DOHH2 (cell line): ENCODE data around the gene PDE4A.

Source experiments
- H3F3A ChIP-seq: fragments of 200-600 bp; sonication (generic), shearing (Covaris generic); 2 replicates; pipeline ENCODE4 v1.6.0; 2016; ENCODE audit warnings: antibody characterized with exemption, mild to moderate bottlenecking; ENCODE audit not compliant: control insufficient read depth, insufficient read depth
- H3K27ac ChIP-seq: fragments of 200-600 bp; sonication (generic); 2 replicates; pipeline ENCODE4 v1.5.1; 2014; ENCODE audit warnings: low read depth, mild to moderate bottlenecking, low read length, moderate library complexity
- H3K27me3 ChIP-seq: fragments of 200-600 bp; sonication (generic); 2 replicates; pipeline ENCODE4 v1.6.1; 2014; ENCODE audit warnings: mild to moderate bottlenecking, low read length, mixed read lengths; ENCODE audit not compliant: control insufficient read depth
- H3K36me3 ChIP-seq: fragments of 200-600 bp; sonication (generic); 2 replicates; pipeline ENCODE4 v1.6.1; 2014; ENCODE audit warnings: mild to moderate bottlenecking, low read length, moderate library complexity, mixed read lengths; ENCODE audit not compliant: control insufficient read depth
- H3K4me1 ChIP-seq: fragments of 200-600 bp; sonication (generic); 2 replicates; pipeline ENCODE4 v1.6.1; 2014; ENCODE audit warnings: mild to moderate bottlenecking, low read length, mixed read lengths; ENCODE audit not compliant: control insufficient read depth
- H3K4me2 ChIP-seq: fragments of 200-600 bp; sonication (generic); 2 replicates; pipeline ENCODE4 v1.6.0; 2014; ENCODE audit warnings: mild to moderate bottlenecking, low read length, moderate library complexity
- H3K4me3 ChIP-seq: fragments of 200-600 bp; sonication (generic); 2 replicates; pipeline ENCODE4 v1.5.1; 2014; ENCODE audit warnings: mild to moderate bottlenecking, low read length, mixed read lengths
- H3K79me2 ChIP-seq: fragments of 200-600 bp; sonication (generic); 2 replicates; pipeline ENCODE4 v1.6.1; 2014; ENCODE audit warnings: mild to moderate bottlenecking, low read length, mixed read lengths; ENCODE audit not compliant: control insufficient read depth
- H3K9me2 ChIP-seq: fragments of 200-600 bp; sonication (generic); replicated peaks from 2 replicates; pipeline ENCODE4 v1.6.1; 2014; ENCODE audit warnings: mild to moderate bottlenecking, low read length, mixed read lengths; ENCODE audit not compliant: control insufficient read depth
- H3K9me3 ChIP-seq: fragments of 200-600 bp; sonication (generic); 2 replicates; pipeline ENCODE4 v1.6.1; 2014; ENCODE audit warnings: antibody characterized with exemption, low read length, mixed read lengths; ENCODE audit not compliant: control insufficient read depth, insufficient read depth
- H4K20me1 ChIP-seq: fragments of 200-600 bp; sonication (generic); 2 replicates; pipeline ENCODE4 v1.6.0; 2014; ENCODE audit warnings: low read depth, mild to moderate bottlenecking, antibody characterized with exemption, low read length, moderate library complexity; ENCODE audit not compliant: control insufficient read depth, insufficient read depth
- CTCF ChIP-seq: fragments of 200-600 bp; sonication (generic); IDR thresholded peaks from one replicate; pipeline ENCODE4 v1.5.1; 2014; ENCODE audit warnings: antibody characterized with exemption, mild to moderate bottlenecking, low read depth, low read length; ENCODE audit not compliant: poor library complexity, severe bottlenecking
- EZH2phosphoT487 ChIP-seq: fragments of 200-600 bp; sonication (generic); IDR thresholded peaks from 2 replicates; pipeline ENCODE4 v1.6.1; 2017; ENCODE audit warnings: borderline replicate concordance, mild to moderate bottlenecking, antibody characterized with exemption, low read length, moderate library complexity, mixed read lengths

PDE4A gene

GRCh38 chr19:10450191-10450852, 30.0 kb downstream of the PDE4A start:
- no peaks in the 10 kb centered on the region; the same call in 1 of the 2 replicates for H3F3A ChIP-seq
- TF ChIP-seq EZH2phosphoT487 (no peak), CTCF (no peak)
- peaks cover 5% of the 10 kb centered on the region for H3K79me2 ChIP-seq
- no peaks in the 10 kb centered on the region for H3K27me3 ChIP-seq
- H3K36me3 ChIP-seq = peaks cover 2% of the 10 kb centered on the region; the same call in 1 of the 2 replicates
- no peak overlapping the region for H3K4me3 ChIP-seq
- H3K9me2 ChIP-seq = no peaks in the 10 kb centered on the region
- H3K27ac ChIP-seq = no peak overlapping the region
- no peaks in the 10 kb centered on the region for H3K9me3 ChIP-seq
- H3K4me2 ChIP-seq = no peak overlapping the region
- H4K20me1 ChIP-seq = no peaks in the 10 kb centered on the region
- peaks cover 16% of the 10 kb centered on the region for H3K4me1 ChIP-seq

- TF ChIP-seq EZH2phosphoT487 = no peak
- TF ChIP-seq CTCF = no peak
- H3K9me3 ChIP-seq = no peaks in the 10 kb centered on the region
- H3K4me2 ChIP-seq = no peak overlapping the region
Observed at GRCh38 chr19:10450853-10451609, 30.7 kb downstream of the PDE4A start.

GRCh38 chr19:10452726-10453618, 32.6 kb downstream of the PDE4A start:
- TF ChIP-seq CTCF (no peak), EZH2phosphoT487 (no peak)
- Histone ChIP-seq H3K36me3 (peaks cover 2% of the 10 kb centered on the region; the same call in 1 of the 2 replicates), H3K27ac (no peak overlapping the region), H3K9me3 (no peaks in the 10 kb centered on the region), H3K4me1 (no peaks in the 10 kb centered on the region), H4K20me1 (no peaks in the 10 kb centered on the region), H3K4me2 (no peak overlapping the region), H3K79me2 (no peaks in the 10 kb centered on the region), H3F3A (no peaks in the 10 kb centered on the region; the same call in 1 of the 2 replicates), H3K9me2 (no peaks in the 10 kb centered on the region), H3K4me3 (no peak overlapping the region), H3K27me3 (no peaks in the 10 kb centered on the region)

More at GRCh38 chr19:10450853-10451609, 30.7 kb downstream of the PDE4A start:
- Histone ChIP-seq H4K20me1 (no peaks in the 10 kb centered on the region), H3K36me3 (peaks cover 2% of the 10 kb centered on the region; the same call in 1 of the 2 replicates), H3K9me2 (no peaks in the 10 kb centered on the region), H3K4me3 (no peak overlapping the region), H3K4me1 (peaks cover 9% of the 10 kb centered on the region), H3K79me2 (peaks cover 3% of the 10 kb centered on the region), H3F3A (no peaks in the 10 kb centered on the region; the same call in 1 of the 2 replicates), H3K27ac (no peak overlapping the region), H3K27me3 (no peaks in the 10 kb centered on the region)
